DND-41 (cell line): ENCODE results near the gene PKP2.

Source experiments
- EZH2 ChIP-seq: IDR thresholded peaks from 3 replicates; pipeline ENCODE4 v1.6.1; 2012; ENCODE audit warnings: borderline replicate concordance, low read depth, mild to moderate bottlenecking, moderate library complexity, low read length, inconsistent platforms; ENCODE audit not compliant: severe bottlenecking
- TF ChIP-seq, protein P1 (sequence below): IDR thresholded peaks from 2 replicates; pipeline ENCODE4 v1.5.1; 2012; ENCODE audit warnings: borderline replicate concordance, low read length, moderate library complexity, mild to moderate bottlenecking; ENCODE audit not compliant: poor library complexity, severe bottlenecking; ENCODE audit errors: extremely low read depth

DNA sequence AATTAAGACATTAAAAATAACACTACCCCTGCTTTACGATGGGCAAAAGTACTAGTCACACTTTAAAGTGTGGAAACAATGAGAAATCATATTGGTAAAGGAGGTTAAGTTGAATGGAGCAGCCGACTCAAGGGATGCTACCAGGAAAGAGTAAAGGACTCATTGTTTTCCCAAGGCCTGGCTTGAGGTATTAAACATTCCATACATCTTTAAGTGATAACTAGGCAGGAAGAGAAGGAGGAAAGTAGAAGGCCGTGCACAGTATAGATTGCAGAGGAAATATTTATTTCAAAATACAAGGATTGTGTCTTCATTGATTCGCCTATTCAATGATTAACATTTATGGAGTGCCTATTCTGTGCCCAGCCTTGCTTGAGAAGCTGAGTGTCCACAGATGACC lies 120.3 kb downstream of the PKP2 start:
- TF ChIP-seq, protein P1, sequence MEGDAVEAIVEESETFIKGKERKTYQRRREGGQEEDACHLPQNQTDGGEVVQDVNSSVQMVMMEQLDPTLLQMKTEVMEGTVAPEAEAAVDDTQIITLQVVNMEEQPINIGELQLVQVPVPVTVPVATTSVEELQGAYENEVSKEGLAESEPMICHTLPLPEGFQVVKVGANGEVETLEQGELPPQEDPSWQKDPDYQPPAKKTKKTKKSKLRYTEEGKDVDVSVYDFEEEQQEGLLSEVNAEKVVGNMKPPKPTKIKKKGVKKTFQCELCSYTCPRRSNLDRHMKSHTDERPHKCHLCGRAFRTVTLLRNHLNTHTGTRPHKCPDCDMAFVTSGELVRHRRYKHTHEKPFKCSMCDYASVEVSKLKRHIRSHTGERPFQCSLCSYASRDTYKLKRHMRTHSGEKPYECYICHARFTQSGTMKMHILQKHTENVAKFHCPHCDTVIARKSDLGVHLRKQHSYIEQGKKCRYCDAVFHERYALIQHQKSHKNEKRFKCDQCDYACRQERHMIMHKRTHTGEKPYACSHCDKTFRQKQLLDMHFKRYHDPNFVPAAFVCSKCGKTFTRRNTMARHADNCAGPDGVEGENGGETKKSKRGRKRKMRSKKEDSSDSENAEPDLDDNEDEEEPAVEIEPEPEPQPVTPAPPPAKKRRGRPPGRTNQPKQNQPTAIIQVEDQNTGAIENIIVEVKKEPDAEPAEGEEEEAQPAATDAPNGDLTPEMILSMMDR: no peak
- no peak for TF ChIP-seq EZH2
